ENCODE data around the gene PGBD5.

PGBD5 gene

GRCh38 chr1:230382001-230382491 lies 44.1 kb downstream of the PGBD5 start:
- Histone ChIP-seq H3K4me3 (ENCODE audit: low read depth, low read length) (no peak overlapping the region), H3K36me3 (peaks cover 2% of the 10 kb centered on the region; the same call in 1 of the 2 replicates), H3K27me3 (ENCODE audit: insufficient read depth, low read depth, severe bottlenecking) (no peaks in the 10 kb centered on the region), H3K27ac (no peak overlapping the region), H3K9me3 (ENCODE audit: severe bottlenecking) (peaks cover 11% of the 10 kb centered on the region)
- TF ChIP-seq CTCF (IDR thresholded peaks at IDR 0.05; ENCODE audit: low read depth, low read length) = no peak
- DNase-seq = no peak

GRCh38 chr1:230381585-230381984 lies 44.5 kb downstream of the PGBD5 start:
- TF ChIP-seq CTCF (IDR thresholded peaks at IDR 0.05; ENCODE audit: low read depth, low read length) = no peak
- H3K27ac ChIP-seq = no peak overlapping the region
- no peaks in the 10 kb centered on the region for H3K27me3 ChIP-seq (ENCODE audit: insufficient read depth, low read depth, severe bottlenecking)
- no peaks in the 10 kb centered on the region for H3K36me3 ChIP-seq
- H3K9me3 ChIP-seq (ENCODE audit: severe bottlenecking) = peaks cover 11% of the 10 kb centered on the region
- H3K4me3 ChIP-seq (ENCODE audit: low read depth, low read length) = no peak overlapping the region
- DNase-seq = no peak

- H3K27me3 ChIP-seq (ENCODE audit: insufficient read depth, low read depth, severe bottlenecking) = no peaks in the 10 kb centered on the region
- no peak for DNase-seq
Observed at GRCh38 chr1:230381049-230381467, 45.1 kb downstream of the PGBD5 start.

GRCh38 chr1:230379928-230380327 lies 46.2 kb downstream of the PGBD5 start:
- H3K27me3 ChIP-seq (ENCODE audit: insufficient read depth, low read depth, severe bottlenecking) = no peaks in the 10 kb centered on the region
- peaks cover 11% of the 10 kb centered on the region for H3K9me3 ChIP-seq (ENCODE audit: severe bottlenecking)
- H3K4me3 ChIP-seq (ENCODE audit: low read depth, low read length) = no peak overlapping the region
- no peak overlapping the region for H3K27ac ChIP-seq
- no peaks in the 10 kb centered on the region for H3K36me3 ChIP-seq
- no peak for DNase-seq
- TF ChIP-seq CTCF (IDR thresholded peaks at IDR 0.05; ENCODE audit: low read depth, low read length) = no peak

More at GRCh38 chr1:230381049-230381467, 45.1 kb downstream of the PGBD5 start:
- no peak overlapping the region for H3K4me3 ChIP-seq (ENCODE audit: low read depth, low read length)
- no peak overlapping the region for H3K27ac ChIP-seq
- H3K36me3 ChIP-seq = no peaks in the 10 kb centered on the region
- no peak for TF ChIP-seq CTCF (IDR thresholded peaks at IDR 0.05; ENCODE audit: low read depth, low read length)
- peaks cover 11% of the 10 kb centered on the region for H3K9me3 ChIP-seq (ENCODE audit: severe bottlenecking)

GRCh38 chr1:230379462-230379861 lies 46.7 kb downstream of the PGBD5 start:
- no peaks in the 10 kb centered on the region for H3K36me3 ChIP-seq
- H3K27ac ChIP-seq = no peak overlapping the region
- no peak for DNase-seq
- peaks cover 11% of the 10 kb centered on the region for H3K9me3 ChIP-seq (ENCODE audit: severe bottlenecking)
- no peak for TF ChIP-seq CTCF (IDR thresholded peaks at IDR 0.05; ENCODE audit: low read depth, low read length)
- H3K27me3 ChIP-seq (ENCODE audit: insufficient read depth, low read depth, severe bottlenecking) = no peaks in the 10 kb centered on the region
- H3K4me3 ChIP-seq (ENCODE audit: low read depth, low read length) = no peak overlapping the region

- no peak overlapping the region for H3K4me3 ChIP-seq (ENCODE audit: low read depth, low read length)
- peaks cover 11% of the 10 kb centered on the region for H3K9me3 ChIP-seq (ENCODE audit: severe bottlenecking)
- no peak for TF ChIP-seq CTCF (IDR thresholded peaks at IDR 0.05; ENCODE audit: low read depth, low read length)
- no peak for DNase-seq
- H3K27me3 ChIP-seq (ENCODE audit: insufficient read depth, low read depth, severe bottlenecking) = no peaks in the 10 kb centered on the region
- H3K27ac ChIP-seq = no peak overlapping the region
- no peaks in the 10 kb centered on the region for H3K36me3 ChIP-seq
Observed at GRCh38 chr1:230377851-230378250, 48.3 kb downstream of the PGBD5 start.
